ENCODE results near the gene ATF3.

GRCh38 chr1:212574732-212575131 is 33.8 kb upstream of the ATF3 start:
- TF ChIP-seq CTCF (conservative IDR thresholded peaks at IDR 0.05 in 1 of 2, IDR thresholded peaks at IDR 0.05 in 1 of 2; ENCODE audit: extremely low read depth in 1 of 2, insufficient read depth in 1 of 2, low read depth in 1 of 2, low read length in 2 of 2) (no peak), EZH2 (IDR thresholded peaks at IDR 0.05; ENCODE audit: borderline replicate concordance, low read length) (no peak)
